KMS-11 (cell line): ENCODE data around the gene SYMPK.

Experiments used
- H2AFZ ChIP-seq: fragments of 200-600 bp; sonication (generic); 2 replicates; pipeline ENCODE4 v1.6.1; 2016; ENCODE audit warnings: antibody characterized with exemption, mixed run types, low read depth
- H3K27ac ChIP-seq: fragments of 200-600 bp; sonication (generic); 2 replicates; pipeline ENCODE4 v1.6.1; 2016; ENCODE audit warnings: mild to moderate bottlenecking, mixed run types
- H3K27me3 ChIP-seq: fragments of 200-600 bp; sonication (generic); 2 replicates; pipeline ENCODE4 v1.6.1; 2017; ENCODE audit warnings: mild to moderate bottlenecking, low read depth, mixed run types, moderate library complexity; ENCODE audit not compliant: insufficient read depth
- H3K36me3 ChIP-seq: fragments of 200-600 bp; sonication (generic); 2 replicates; pipeline ENCODE4 v1.6.1; 2017; ENCODE audit warnings: mild to moderate bottlenecking, mixed run types; ENCODE audit not compliant: insufficient read depth
- H3K4me1 ChIP-seq: fragments of 200-600 bp; sonication (generic); 2 replicates; pipeline ENCODE4 v1.6.1; 2016; ENCODE audit warnings: mild to moderate bottlenecking, low read depth, mixed run types; ENCODE audit not compliant: poor library complexity, severe bottlenecking
- H3K4me2 ChIP-seq: fragments of 200-600 bp; sonication (generic); 2 replicates; pipeline ENCODE4 v1.7.0; 2016; ENCODE audit warnings: mild to moderate bottlenecking, mixed run types
- H3K4me3 ChIP-seq: fragments of 200-600 bp; sonication (generic); IDR thresholded peaks from 2 replicates; pipeline ENCODE4 v1.6.1; 2017; ENCODE audit warnings: low read depth, low read length, mixed read lengths; ENCODE audit not compliant: insufficient read depth
- H3K79me2 ChIP-seq: fragments of 200-600 bp; sonication (generic); 2 replicates; pipeline ENCODE4 v1.6.1; 2016; ENCODE audit warnings: low read depth, mixed run types; ENCODE audit not compliant: insufficient read depth
- H3K9ac ChIP-seq: fragments of 200-600 bp; sonication (generic); 2 replicates; pipeline ENCODE4 v1.6.1; 2016; ENCODE audit warnings: mild to moderate bottlenecking, mixed run types
- H4K20me1 ChIP-seq: fragments of 200-600 bp; sonication (generic); 2 replicates; pipeline ENCODE4 v1.6.1; 2016; ENCODE audit warnings: mild to moderate bottlenecking, mixed run types; ENCODE audit not compliant: insufficient read depth
- CTCF ChIP-seq: fragments of 200-600 bp; sonication (generic); conservative IDR thresholded peaks from 2 replicates; pipeline ENCODE4 v1.6.1; 2017; ENCODE audit warnings: low read depth, mild to moderate bottlenecking, antibody characterized with exemption, low read length, moderate library complexity, mixed read lengths

SYMPK gene

GRCh38 chr19:45765702-45766295 lies 97.1 kb downstream of the SYMPK start:
- H3K79me2 ChIP-seq: no peaks in the 10 kb centered on the region
- peaks cover 11% of the 10 kb centered on the region for H3K27me3 ChIP-seq
- H3K9ac ChIP-seq: no peak overlapping the region
- H3K27ac ChIP-seq: no peak overlapping the region
- H3K4me2 ChIP-seq: no peak overlapping the region
- no peaks in the 10 kb centered on the region for H3K36me3 ChIP-seq
- no peak overlapping the region for H3K4me3 ChIP-seq
- H3K4me1 ChIP-seq: peaks cover 12% of the 10 kb centered on the region
- H4K20me1 ChIP-seq: no peaks in the 10 kb centered on the region
- H2AFZ ChIP-seq: no peak overlapping the region
- TF ChIP-seq CTCF: no peak
